Neural crest cell (in vitro differentiated cells): ENCODE results near the gene PNPLA2. TPM values are rescaled to one million over a fixed set of nuclear protein-coding genes. Genes with fewer than 3 reads are reported as not detected.
A peak's percentile ranks its signal among the peaks of the same experiment; 100 is the strongest.

Experiments used
- DNase-seq: peaks from one replicate; pipeline ENCODE4 v3.0.0; 2021; ENCODE audit warnings: low read depth, mixed read lengths, low spot score
- H3K27ac Mint-ChIP-seq: one replicate; pipeline ENCODE4 v1.8.0; 2021; ENCODE audit warnings: mild to moderate bottlenecking, mixed read lengths; ENCODE audit not compliant: unreplicated experiment
- H3K27me3 Mint-ChIP-seq: 2 replicates; pipeline ENCODE4 v1.8.0; 2021; ENCODE audit warnings: low read depth, mild to moderate bottlenecking, mixed read lengths
- H3K36me3 Mint-ChIP-seq: 2 replicates; pipeline ENCODE4 v1.8.0; 2021; ENCODE audit warnings: low read depth, mild to moderate bottlenecking, mixed read lengths
- H3K4me1 Mint-ChIP-seq: 2 replicates; pipeline ENCODE4 v1.8.0; 2021; ENCODE audit warnings: mixed read lengths
- H3K4me3 Mint-ChIP-seq: one replicate; pipeline ENCODE4 v1.8.0; 2021; ENCODE audit warnings: mild to moderate bottlenecking, mixed read lengths
- H3K9me3 Mint-ChIP-seq: 2 replicates; pipeline ENCODE4 v1.8.0; 2021; ENCODE audit warnings: mixed read lengths
- total RNA-seq: library from RNA; stranded (reverse); gene quantifications from 2 replicates; pipeline ENCODE4 v1.2.1, GENCODE V29; 2021
- TF ChIP-seq, protein P1 (sequence below): fragments of 200-600 bp; sonication (generic); conservative IDR thresholded peaks from 2 replicates; pipeline ENCODE4 v1.5.0; 2021; ENCODE audit warnings: antibody characterized with exemption, mild to moderate bottlenecking

Gene PNPLA2
- total RNA-seq, 1 donor from 2014 or later = 34.5 TPM

DNA sequence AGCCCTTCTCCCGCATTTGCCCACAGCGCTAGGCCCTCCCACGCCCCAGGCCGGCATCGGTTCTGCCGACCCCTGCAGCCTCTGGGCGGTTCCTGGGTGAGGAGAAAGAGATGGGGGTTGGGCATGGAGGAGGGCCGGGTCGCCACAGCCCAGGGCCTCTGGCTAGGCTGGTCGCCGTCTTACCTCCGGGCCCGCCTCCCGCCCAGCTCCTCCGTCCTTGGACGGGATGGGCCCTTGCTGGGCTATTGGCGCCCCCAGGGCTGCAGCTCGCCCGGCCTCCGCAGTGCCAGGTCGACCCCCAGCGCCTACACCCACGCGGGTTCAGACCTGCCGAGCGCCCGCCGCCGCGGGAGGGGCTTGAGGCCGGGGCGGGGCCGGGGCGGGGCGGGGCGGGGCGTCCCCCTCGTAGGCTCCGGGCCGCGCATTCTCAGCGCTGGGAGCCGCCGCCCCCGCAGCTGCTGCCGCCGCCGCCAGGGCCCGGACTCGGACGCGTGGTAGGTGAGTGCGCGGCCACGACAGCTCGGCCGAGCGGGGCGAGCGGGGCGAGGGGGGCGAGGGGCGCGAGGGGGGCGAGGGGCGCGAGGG is 13.9 kb downstream of the PNPLA2 start, which contains the start of gene CD151:
CD151 (plus strand) TSS at position 424 of the 585 bp plus-strand sequence. CDS start 3,118 bp downstream, outside the sequence.
- no peak within 1 kb of the TSS for H3K27ac Mint-ChIP-seq
- H3K4me1 Mint-ChIP-seq = peaks cover 26% of the 10 kb centered on the region
- peak within 1 kb of the TSS; percentile 83 for H3K4me3 Mint-ChIP-seq
- no peaks in the 10 kb centered on the region for H3K36me3 Mint-ChIP-seq
- TF ChIP-seq, protein P1, sequence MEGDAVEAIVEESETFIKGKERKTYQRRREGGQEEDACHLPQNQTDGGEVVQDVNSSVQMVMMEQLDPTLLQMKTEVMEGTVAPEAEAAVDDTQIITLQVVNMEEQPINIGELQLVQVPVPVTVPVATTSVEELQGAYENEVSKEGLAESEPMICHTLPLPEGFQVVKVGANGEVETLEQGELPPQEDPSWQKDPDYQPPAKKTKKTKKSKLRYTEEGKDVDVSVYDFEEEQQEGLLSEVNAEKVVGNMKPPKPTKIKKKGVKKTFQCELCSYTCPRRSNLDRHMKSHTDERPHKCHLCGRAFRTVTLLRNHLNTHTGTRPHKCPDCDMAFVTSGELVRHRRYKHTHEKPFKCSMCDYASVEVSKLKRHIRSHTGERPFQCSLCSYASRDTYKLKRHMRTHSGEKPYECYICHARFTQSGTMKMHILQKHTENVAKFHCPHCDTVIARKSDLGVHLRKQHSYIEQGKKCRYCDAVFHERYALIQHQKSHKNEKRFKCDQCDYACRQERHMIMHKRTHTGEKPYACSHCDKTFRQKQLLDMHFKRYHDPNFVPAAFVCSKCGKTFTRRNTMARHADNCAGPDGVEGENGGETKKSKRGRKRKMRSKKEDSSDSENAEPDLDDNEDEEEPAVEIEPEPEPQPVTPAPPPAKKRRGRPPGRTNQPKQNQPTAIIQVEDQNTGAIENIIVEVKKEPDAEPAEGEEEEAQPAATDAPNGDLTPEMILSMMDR = no peak
- H3K9me3 Mint-ChIP-seq = no peaks in the 10 kb centered on the region
- DNase-seq = no peak
- peaks cover 50% of the 10 kb centered on the region for H3K27me3 Mint-ChIP-seq

DNA sequence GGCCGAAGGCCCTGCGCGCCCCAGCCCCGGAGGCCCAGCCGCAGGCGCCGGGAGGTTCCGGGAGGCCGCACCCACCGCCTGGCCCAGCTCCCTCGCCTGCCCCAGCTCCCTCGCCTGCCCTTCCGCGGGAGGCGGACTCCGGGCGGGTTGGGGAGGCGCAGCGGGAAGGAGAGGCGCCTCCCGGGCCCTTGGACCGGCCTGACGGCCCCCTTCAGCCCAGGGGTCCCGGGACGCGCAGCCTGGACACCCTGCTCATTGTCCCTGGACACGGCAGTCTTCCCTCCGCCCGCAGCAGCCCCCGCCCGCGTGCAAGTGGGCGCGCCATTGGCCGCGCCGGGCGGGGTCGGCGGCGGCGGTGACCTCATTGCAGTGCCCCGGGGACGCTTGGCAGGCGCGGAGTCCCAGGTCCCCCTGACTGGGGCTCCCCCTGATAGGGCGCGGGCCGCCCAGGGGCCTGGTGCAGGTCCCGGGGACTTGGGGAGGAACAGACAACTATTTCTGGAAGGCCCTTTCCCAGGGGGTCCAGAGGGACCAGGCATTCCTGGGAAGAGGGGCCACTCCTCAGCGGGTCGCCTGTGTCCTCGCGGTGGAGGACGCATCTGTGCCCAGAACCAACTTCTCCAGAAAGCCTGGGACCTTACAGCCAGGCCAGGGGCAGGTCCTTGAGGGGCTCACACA is 14.5 kb downstream of the PNPLA2 start:
- Mint-ChIP-seq H3K27ac (no peak overlapping the region), H3K27me3 (peaks cover 44% of the 10 kb centered on the region), H3K4me3 (peak overlapping the region; percentile 83), H3K9me3 (no peaks in the 10 kb centered on the region), H3K4me1 (peaks cover 20% of the 10 kb centered on the region), H3K36me3 (no peaks in the 10 kb centered on the region)
- DNase-seq = no peak
- TF ChIP-seq, protein P1 = no peak

DNA sequence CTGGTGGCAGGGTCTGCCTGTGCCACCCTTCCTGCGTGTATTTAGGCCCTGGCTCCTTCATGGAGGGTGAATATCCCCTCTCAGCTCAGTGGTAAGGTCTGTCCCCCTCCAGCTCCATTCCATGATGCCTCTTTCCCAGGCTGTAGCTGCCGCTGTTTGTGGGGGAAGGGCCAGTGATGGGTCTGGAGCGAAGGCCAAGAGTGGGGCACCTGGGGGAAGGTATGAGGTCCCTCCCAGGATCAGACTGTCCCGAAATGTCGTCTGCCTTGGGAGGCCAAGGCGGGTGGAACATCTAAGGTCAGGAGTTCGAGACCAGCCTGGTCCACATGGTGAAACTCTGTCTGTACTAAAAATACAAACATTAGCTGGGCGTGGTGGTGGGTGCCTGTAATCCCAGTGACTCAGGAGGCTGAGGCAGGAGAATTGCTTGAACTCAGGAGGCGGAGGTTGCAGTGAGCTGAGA is 15.2 kb downstream of the PNPLA2 start:
- Mint-ChIP-seq H3K9me3 (no peaks in the 10 kb centered on the region), H3K4me1 (peaks cover 15% of the 10 kb centered on the region), H3K27ac (no peak overlapping the region), H3K36me3 (no peaks in the 10 kb centered on the region), H3K4me3 (peak overlapping the region; percentile 83), H3K27me3 (peaks cover 38% of the 10 kb centered on the region)
- DNase-seq = no peak
- TF ChIP-seq, protein P1 = no peak

DNA sequence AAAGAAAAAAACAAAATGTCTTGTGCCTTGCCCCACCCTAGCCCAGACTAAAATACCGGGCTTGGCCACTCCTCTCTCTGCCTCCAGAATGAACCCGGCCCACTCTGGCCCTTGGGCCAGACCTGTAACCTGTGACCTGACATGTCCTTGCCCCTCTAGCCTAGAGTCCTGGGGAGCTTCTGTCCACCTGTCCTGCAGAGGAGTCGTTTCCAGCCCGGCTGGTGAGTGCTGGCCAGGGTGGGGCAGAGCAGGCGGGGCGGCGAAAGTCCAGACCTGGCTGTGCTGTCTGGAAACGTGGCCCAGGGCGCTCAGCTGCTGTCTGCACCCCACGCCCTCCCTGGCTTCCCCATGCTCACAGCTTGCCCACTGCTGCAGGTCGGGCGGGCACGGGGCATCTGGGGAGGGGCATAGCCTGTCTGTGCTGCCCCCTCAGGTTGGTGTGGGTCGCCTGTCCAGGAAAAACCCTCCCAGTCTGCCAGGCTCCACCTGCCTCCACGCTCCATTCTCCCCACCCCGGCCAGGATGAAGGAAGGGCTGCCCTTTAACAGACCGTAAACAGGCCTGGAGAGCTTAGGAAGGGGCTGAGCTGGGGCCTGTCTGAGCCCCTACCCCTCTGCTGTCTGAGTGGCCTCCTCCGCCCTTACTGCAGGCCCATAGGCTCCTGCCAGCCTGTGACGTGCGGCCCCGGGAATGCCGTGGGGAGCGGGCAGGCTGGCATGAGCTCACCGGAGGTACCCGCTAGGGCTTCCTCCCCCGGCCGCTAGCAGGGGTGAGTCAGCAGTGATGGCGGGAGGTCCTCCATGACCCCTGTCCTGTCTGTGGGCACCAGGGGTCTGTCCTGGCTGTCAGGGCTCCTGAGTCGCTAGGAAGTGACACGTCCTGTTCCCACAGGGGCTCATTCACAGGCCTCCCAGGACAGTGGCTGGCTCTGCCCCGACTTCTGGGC is 15.9 kb downstream of the PNPLA2 start:
- TF ChIP-seq, protein P1 = no peak
- no peak overlapping the region for H3K27ac Mint-ChIP-seq
- no peaks in the 10 kb centered on the region for H3K36me3 Mint-ChIP-seq

DNA sequence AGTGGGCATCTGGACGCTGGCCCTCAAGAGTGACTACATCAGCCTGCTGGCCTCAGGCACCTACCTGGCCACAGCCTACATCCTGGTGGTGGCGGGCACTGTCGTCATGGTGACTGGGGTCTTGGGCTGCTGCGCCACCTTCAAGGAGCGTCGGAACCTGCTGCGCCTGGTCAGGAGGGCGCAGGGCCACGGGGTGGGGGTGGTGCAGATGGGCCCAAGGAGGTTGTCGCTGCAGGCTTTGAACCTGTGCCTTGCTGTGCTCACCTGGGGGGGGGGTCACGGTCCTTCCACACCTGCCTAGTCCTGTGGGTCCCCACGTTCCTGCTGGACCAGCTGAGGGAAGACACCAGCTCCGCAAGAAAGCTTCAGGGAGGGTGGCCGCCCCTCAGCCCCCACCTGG is 17.6 kb downstream of the PNPLA2 start:
- H3K4me3 Mint-ChIP-seq = peak overlapping the region; percentile 12
- peaks cover 15% of the 10 kb centered on the region for H3K27me3 Mint-ChIP-seq
- H3K27ac Mint-ChIP-seq = no peak overlapping the region
- H3K4me1 Mint-ChIP-seq = peaks cover 17% of the 10 kb centered on the region
- DNase-seq = no peak
- TF ChIP-seq, protein P1 = no peak
- H3K9me3 Mint-ChIP-seq = no peaks in the 10 kb centered on the region
- peaks cover 5% of the 10 kb centered on the region for H3K36me3 Mint-ChIP-seq

More for the DNA sequence above, 15.9 kb downstream of the PNPLA2 start:
- Mint-ChIP-seq H3K9me3 (no peaks in the 10 kb centered on the region), H3K4me1 (peaks cover 7% of the 10 kb centered on the region), H3K4me3 (peak overlapping the region; percentile 83), H3K27me3 (peaks cover 30% of the 10 kb centered on the region)
- no peak for DNase-seq
